ENCODE results near the gene MTR. TPM values are rescaled to one million over a fixed set of nuclear protein-coding genes. Genes with fewer than 3 reads are reported as not detected.

The MTR gene
- total and polyA plus RNA-seq, 2 donors (not counting 1 experiment from before 2014, with no cell fraction given): 9.9 to 49.1 TPM

GRCh38 chr1:236877661-236878060, 82.6 kb downstream of the MTR start:
- ATAC-seq (ENCODE audit: low read depth) (no peak), DNase-seq (no peak)
- Histone ChIP-seq H3K9ac (ENCODE audit: low read length) (no peak overlapping the region), H3K36me3 (replicated peaks in 1 of 2; ENCODE audit: control extremely low read depth in 1 of 2, control insufficient read depth in 1 of 2, extremely low read depth in 1 of 2, insufficient read depth in 2 of 2, low read length in 1 of 2) (peaks cover 6 to 46% of the 10 kb centered on the region in 2 experiments), H3K9me3 (ENCODE audit: control extremely low read depth in 1 of 3, control insufficient read depth in 2 of 3, insufficient read depth in 1 of 3, low read length in 2 of 3) (no peaks in the 10 kb centered on the region), H3K79me2 (ENCODE audit: control insufficient read depth, insufficient read depth, low read length) (no peaks in the 10 kb centered on the region), H3K27me3 (replicated peaks in 1 of 4; ENCODE audit: control extremely low read depth in 1 of 4, control insufficient read depth in 3 of 4, insufficient read depth in 4 of 4, low read length in 3 of 4) (no peaks in the 10 kb centered on the region), H3K4me1 (ENCODE audit: control insufficient read depth in 2 of 2, insufficient read depth in 2 of 2, low read length in 2 of 2) (no peaks in the 10 kb centered on the region), H3K4me2 (replicated peaks; ENCODE audit: low read depth, low read length, poor library complexity, severe bottlenecking) (no peak overlapping the region), H3K4me3 (ENCODE audit: control extremely low read depth in 1 of 5, extremely low read depth in 1 of 5, insufficient read depth in 1 of 5, low read depth in 2 of 5, low read length in 4 of 5) (no peak overlapping the region), H3K27ac (ENCODE audit: low read length in 2 of 2) (no peak overlapping the region), H2AFZ (ENCODE audit: insufficient read depth, low read depth, low read length, poor library complexity, severe bottlenecking) (no peak overlapping the region), H4K20me1 (ENCODE audit: control insufficient read depth, insufficient read depth, low read length, poor library complexity, severe bottlenecking) (no peaks in the 10 kb centered on the region)
- ChIA-PET POLR2A (no interaction called here), CTCF (no interaction called here)
- no peak overlapping the region for H3K4me3 Mint-ChIP-seq
- H3K27ac Mint-ChIP-seq: no peak overlapping the region
- TF ChIP-seq CTCF (IDR thresholded peaks at IDR 0.05) (no peak), EZH2 (IDR thresholded peaks at IDR 0.05; ENCODE audit: borderline replicate concordance, insufficient read depth, low read depth, low read length, poor library complexity, severe bottlenecking) (no peak)
- H3K9me3 Mint-ChIP-seq (ENCODE audit: insufficient read depth): no peaks in the 10 kb centered on the region
- intact Hi-C loops (cut with micrococcal nuclease): no loop called here
- H3K27me3 Mint-ChIP-seq: no peaks in the 10 kb centered on the region
- WGBS (ENCODE audit: insufficient coverage): no CpG with 5 or more reads among the region's 2 CpGs
- H3K4me1 Mint-ChIP-seq: no peaks in the 10 kb centered on the region

GRCh38 chr1:236880209-236880608, 85.1 kb downstream of the MTR start:
- Histone ChIP-seq H3K4me3 (ENCODE audit: control extremely low read depth in 1 of 5, extremely low read depth in 1 of 5, insufficient read depth in 1 of 5, low read depth in 2 of 5, low read length in 4 of 5) (no peak overlapping the region), H4K20me1 (ENCODE audit: control insufficient read depth, insufficient read depth, low read length, poor library complexity, severe bottlenecking) (no peaks in the 10 kb centered on the region), H3K36me3 (replicated peaks in 1 of 2; ENCODE audit: control extremely low read depth in 1 of 2, control insufficient read depth in 1 of 2, extremely low read depth in 1 of 2, insufficient read depth in 2 of 2, low read length in 1 of 2) (peaks cover 6 to 30% of the 10 kb centered on the region in 2 experiments), H3K9me3 (ENCODE audit: control extremely low read depth in 1 of 3, control insufficient read depth in 2 of 3, insufficient read depth in 1 of 3, low read length in 2 of 3) (no peaks in the 10 kb centered on the region), H3K4me2 (replicated peaks; ENCODE audit: low read depth, low read length, poor library complexity, severe bottlenecking) (no peak overlapping the region), H3K4me1 (ENCODE audit: control insufficient read depth in 2 of 2, insufficient read depth in 2 of 2, low read length in 2 of 2) (no peaks in the 10 kb centered on the region), H3K27me3 (replicated peaks in 1 of 4; ENCODE audit: control extremely low read depth in 1 of 4, control insufficient read depth in 3 of 4, insufficient read depth in 4 of 4, low read length in 3 of 4) (no peaks in the 10 kb centered on the region), H3K79me2 (ENCODE audit: control insufficient read depth, insufficient read depth, low read length) (no peaks in the 10 kb centered on the region), H3K9ac (ENCODE audit: low read length) (no peak overlapping the region), H2AFZ (ENCODE audit: insufficient read depth, low read depth, low read length, poor library complexity, severe bottlenecking) (no peak overlapping the region), H3K27ac (ENCODE audit: low read length in 2 of 2) (no peak overlapping the region)
- H3K27me3 Mint-ChIP-seq: no peaks in the 10 kb centered on the region
- CTCF ChIA-PET: no interaction called here
- H3K27ac Mint-ChIP-seq: no peak overlapping the region
- no peaks in the 10 kb centered on the region for H3K4me1 Mint-ChIP-seq
- no peak for ATAC-seq (ENCODE audit: low read depth)
- no peak for DNase-seq
- H3K4me3 Mint-ChIP-seq: no peak overlapping the region
- POLR2A ChIA-PET: no interaction called here
- no peak for TF ChIP-seq EZH2 (IDR thresholded peaks at IDR 0.05; ENCODE audit: borderline replicate concordance, insufficient read depth, low read depth, low read length, poor library complexity, severe bottlenecking)
- TF ChIP-seq CTCF (IDR thresholded peaks at IDR 0.05): no peak
- WGBS (ENCODE audit: insufficient coverage): 98% methylated on average over 5 of the region's 6 CpGs
- H3K9me3 Mint-ChIP-seq (ENCODE audit: insufficient read depth): no peaks in the 10 kb centered on the region
- intact Hi-C loops (cut with micrococcal nuclease): no loop called here
